RKO (cell line): ENCODE data around the gene TRIM67.

Experiments used
- DNase-seq: peaks from one replicate; pipeline ENCODE4 v3.0.0-alpha.2; 2016; ENCODE audit warnings: low spot score

The TRIM67 gene

DNA sequence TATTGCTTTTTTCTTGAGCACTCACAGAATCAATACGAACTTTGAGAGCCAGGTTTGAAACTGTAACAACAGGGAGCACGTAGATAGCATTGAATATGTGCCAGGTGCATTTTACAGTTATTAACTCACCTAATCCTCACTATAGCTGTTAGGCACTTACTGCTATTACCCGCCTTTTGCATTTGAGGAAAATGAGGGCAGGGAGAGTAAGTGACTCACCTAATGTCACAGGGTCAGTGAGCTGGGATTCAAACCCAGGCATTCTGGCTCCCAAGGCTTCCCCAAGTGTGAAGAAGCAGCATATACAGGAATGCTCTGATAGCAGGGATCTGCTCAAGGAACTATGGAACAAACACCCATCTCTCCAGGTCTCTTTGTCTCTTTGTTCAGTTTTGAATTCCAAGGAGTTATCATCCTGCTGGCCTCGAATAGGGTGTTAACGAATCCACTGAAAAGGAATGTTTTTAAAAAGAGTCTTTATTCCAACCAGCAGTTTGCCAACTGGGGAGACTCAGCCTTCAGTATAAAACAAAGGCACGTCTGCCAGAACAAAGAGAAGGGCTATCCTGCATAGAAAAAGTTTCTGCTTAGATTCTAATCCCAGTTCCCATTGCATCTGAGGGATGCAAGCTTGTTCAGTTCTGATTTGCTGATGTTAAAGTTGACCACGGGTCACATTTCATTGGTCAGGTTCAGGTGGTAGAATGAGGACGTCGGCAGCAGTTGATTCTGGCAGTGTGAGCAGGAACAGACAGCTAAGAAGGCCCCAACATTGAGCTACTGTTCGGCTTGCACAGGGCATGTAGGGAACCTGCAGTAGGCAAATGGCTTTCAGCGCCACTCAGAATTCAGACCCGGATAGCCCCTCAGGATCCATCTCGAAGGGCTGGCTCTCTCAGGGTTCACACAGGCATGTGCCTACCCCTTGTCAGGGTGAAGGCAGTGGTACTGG is 22.1 kb downstream of the TRIM67 start:
- DNase-seq: no peak

DNA sequence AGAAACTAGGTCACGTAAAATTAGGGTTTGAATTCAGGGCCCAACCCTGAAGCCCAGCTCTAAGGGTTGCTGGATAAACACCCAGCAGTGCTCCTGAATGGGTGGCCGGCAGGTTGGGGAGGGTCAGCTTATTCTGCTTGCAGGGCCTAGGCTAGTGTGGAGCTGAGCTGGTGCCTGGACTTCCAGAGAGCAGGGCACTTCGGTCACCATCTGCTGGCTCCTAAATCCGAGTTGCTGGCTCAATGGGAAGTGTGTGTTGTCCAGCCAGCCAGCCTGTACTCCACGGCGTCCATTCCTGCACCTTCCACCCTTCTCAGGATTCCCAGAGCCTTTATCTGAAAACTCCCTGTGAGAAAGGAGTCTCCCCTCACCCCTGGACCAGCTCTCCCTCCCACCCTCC is 23.0 kb downstream of the TRIM67 start:
- no peak for DNase-seq

DNA sequence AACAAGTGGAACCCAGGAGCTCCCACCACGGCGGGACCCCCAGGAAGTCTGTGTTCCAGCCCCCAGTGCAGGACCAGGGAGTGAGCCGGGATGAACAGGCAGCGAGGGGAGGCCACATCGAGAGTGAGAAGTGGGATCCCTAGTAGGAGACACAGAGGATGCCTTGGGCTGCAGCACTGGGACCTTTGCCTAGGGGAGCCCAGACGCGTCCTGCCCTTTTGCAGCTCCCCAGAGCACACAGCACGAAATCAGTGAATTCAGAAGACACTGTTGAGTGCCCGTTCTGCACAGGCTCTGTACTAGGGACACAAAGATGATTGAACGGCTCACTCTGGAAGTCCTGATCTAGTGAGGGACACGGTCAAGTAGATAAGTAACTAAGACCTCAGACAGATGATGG is 23.5 kb downstream of the TRIM67 start:
- no peak for DNase-seq

DNA sequence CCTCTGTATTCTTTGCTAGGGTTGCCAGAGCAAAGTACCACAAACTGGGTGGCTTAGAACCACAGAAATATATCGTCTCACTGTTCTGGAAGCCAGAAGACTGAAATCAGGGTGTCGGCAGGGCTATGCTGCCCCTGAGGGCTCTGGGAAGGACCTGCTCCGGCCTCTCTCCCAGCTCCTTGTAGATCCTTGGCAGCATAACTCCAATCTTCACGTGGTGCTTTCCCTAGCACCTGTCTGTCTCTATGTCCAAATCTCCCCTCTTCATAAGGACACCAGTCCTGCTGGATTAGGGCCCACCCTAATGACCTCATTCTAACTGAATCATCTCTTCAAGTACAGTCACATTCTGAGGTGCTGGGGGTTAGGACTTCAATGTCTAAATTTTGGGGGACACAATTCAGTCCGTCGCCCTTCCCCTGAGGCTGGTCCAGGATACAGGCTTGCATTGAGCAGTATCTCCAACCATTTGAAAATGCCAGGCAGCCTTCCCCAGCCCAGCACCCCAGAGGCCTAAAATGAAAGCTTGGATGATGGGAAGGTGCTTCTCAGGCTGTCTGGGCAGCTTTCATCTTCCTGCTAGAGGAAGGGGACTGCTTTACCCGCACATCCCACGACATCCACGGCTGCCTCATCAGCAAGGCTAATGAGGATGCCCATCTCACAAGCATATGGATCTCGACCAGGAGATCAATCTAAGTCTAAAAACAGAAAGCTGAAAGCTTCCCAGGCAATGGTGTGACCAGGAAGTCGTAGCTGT is 24.7 kb downstream of the TRIM67 start:
- DNase-seq: no peak

DNA sequence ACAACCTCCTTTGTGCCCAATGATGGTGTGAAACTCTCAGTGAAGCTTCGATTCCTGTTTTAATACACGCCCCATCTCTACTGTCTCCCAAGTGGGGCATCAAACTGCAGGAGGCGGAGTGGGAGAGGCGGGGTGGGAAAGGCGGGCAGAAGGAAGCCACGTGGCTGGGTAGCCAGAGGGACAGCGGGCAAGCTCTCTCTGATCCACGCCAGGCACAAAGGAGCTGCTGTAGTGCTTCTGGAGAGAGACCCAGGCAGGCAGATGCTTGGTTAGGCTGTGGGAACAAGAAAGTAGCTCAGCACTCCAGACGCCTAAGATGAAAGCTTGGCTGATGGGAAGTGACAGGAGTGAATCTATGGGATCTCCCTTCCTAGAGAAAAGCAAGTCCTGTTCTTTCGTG is 25.7 kb downstream of the TRIM67 start:
- DNase-seq: no peak

DNA sequence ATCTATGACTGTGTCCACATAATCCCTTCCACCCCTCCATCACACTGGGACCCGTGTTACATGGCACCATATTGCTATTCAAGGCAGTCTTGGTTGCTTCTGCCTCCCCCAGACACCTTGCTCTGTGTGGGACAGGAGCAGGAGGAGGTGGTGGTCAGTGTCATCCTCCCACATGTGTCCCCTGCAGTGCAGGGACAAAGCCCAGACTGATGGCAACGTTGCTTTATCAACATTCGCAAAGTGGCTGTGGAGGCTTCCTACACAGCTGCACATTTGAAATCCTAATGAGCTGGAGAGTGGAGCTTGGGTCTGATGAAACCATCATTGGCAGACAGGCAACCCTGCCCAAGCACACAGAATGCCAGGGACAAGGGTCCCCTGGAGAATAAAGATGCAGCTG is 26.2 kb downstream of the TRIM67 start:
- DNase-seq: no peak

DNA sequence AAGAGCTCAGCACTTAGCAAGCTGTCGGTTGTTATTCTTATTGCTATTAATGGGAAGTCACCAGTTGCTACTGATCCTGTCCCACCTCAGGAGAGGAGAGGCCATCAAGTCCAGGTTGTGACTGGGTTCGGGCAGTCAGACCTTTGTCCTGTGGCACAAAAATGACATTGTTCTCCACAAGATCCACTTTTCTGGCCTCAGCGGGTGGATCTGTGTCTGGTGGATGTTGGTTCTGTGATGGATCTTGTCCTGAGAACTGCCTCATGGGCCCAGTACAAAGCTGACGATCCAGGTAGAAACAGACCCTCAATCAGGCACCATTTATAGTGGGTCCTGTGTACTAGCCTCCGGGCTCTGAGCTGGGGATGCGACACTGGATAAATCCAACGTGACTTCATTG is 26.9 kb downstream of the TRIM67 start:
- no peak for DNase-seq

DNA sequence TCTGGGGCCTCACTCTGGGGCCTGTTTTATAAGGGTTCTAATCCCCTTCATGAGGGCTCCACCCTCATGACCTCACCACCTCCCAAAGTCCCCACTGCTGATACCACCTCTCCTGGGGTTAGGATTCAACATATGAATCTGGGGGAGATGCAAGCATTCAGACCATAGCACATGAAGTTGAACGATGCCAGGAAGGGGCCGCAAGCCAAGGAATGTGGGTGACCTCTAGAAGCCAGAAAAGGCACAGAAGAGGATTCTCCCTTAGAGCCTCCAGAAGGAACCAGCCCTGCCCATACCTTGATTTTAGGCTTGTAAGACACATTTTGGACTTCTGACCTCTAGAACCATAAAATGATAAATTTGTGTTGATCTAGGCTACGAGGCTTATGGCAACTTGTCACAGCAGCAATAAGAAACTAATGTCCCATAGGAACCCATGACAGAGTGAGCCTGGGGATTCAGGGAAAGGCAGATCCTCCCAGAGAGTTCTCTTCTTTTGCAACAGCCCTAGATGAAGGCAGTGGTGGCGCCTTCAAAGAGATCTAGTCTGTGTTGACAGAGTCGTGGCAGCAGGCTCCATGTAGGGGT is 27.9 kb downstream of the TRIM67 start:
- DNase-seq: no peak

DNA sequence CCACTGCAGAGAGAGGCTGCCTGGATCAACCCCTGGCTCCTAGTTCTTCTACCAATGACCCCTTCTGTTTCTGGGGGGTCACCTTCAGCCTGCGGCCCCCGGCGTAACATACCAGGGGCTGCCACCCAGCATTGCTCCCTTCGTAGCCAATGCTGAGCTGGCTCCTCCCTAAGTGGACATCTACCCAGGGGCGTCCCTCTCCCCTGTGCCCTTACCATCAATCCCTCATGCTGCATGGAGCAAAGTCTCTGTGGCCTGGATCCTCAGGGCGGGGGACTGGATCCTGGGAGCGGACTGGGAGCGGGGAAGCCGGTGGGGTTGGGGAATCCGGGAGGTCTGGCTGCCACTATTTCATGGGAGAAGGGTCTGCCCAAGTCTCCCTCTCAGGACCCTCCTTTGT is 28.6 kb downstream of the TRIM67 start:
- DNase-seq: no peak

DNA sequence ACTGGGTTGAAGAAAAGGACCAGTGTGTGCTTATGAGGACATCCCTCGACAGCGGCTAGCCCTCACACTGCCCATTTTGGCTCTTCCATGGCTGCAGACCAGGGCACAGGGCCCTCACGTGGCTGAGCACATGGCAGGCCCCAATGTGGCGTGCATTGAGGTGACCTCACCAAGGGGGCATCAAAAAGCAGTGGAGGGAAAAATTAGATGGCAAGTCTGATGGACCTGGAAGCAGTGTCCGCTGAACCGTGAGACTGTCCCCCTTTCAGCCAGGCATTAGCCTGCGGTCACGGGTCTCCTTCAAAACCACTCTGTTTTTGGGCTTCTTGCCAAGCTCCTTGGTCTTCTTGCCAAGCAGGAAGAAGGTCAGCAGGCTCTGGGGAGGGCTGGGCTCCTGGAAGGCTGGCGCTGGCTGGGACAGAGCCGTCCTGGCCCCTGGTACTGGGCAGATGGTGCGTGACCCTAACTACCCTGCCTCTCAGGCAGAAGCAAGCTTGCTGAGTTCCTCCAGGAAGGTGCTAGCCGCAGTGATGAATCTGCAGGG is 30.8 kb downstream of the TRIM67 start:
- DNase-seq: no peak

DNA sequence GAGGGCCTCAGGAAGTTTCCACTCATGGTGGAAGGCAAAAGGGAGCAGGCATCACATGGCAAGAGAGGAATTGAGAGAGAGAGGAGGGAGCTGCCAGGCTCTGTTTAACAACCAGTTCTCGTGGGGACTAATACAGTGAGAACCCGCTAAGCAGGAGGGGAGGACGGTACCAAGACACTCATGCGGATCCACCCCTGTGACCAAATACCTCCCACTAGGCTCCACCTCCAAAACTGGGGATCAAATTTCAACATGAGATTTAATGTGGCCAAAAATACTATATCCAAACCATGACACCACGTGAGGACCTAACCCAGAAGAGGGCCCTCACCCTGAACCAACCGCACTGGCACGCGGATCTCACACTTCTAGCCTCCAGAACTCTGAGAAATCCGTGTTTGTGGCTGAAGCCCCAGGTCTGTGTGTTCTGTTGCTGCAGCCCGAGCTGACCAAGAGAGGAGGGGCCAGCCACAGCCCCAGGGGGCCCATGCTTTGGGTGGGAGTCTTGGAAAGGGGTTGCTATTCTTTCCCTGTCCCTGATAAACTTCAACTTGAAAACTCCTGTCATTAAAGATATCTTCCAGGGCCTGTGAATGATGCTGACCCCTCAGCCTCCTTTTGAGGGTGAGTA is 32.0 kb downstream of the TRIM67 start:
- no peak for DNase-seq

DNA sequence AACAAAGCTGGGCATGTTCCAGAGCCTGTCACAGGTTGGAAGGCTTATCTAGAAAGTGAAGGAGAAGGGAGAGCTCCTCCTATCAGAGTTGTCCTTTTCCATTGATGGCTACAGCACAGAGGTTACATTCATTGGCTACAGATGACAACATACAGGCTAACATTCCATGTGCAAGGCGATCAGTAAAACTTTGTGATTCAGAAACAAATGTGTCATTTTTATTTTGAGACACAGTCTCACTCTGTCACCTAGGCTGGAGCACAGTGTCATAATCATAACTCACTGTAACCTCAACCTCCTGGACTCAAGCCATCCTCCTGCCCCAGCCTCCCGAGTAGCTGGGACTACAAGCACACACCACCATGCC is 32.6 kb downstream of the TRIM67 start:
- peak; percentile 45 for DNase-seq

DNA sequence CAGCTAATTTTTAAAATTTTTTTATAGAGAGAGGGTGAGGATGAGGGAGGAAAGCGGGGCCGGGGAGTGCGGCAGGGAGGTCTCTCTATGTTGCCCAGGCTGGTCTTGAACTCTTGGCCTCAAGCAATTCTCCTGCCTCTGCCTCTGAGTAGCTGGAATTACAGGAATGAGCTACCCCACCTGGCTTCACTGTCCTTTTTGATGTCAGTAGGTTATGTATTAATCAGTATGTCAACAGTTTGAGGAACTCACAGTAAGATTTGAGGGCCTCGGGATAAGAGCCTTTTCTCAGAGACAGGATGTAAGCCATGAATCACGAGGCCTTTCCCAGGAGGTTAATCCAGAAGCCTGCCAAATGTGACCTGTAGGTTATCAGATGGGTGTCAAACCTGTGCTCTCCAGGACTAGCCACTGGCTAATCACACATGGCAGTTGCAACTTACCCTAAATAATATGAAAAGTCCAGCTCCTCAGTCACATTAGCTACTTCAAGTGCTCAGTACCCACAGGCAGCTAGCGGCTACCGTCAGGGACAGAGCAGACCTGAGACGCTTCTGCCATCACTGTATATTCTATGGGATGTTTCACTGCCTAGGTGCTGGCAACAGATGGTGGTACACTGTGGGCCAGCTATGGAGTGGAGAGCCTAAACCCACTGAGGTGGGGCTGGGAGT is 33.1 kb downstream of the TRIM67 start:
- DNase-seq: no peak

DNA sequence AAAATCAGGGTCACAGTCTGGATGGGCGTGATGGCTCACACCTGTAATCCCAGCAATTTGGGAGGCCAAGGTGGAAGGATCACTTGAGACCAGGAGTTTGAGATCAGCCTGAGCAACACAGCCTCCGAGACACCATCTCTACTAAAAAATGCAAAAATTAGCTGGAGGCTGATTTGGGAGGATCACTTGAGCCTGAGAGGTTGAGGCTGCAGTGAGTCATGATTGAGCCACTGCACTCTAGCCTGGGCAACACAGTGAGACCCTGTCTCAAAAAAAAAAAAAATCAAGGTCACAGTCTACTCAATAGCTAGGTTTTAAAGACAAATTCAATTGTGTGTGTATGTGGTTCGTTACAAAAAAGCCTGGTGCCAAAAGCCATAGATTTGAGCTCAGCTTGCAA is 34.4 kb downstream of the TRIM67 start:
- no peak for DNase-seq

DNA sequence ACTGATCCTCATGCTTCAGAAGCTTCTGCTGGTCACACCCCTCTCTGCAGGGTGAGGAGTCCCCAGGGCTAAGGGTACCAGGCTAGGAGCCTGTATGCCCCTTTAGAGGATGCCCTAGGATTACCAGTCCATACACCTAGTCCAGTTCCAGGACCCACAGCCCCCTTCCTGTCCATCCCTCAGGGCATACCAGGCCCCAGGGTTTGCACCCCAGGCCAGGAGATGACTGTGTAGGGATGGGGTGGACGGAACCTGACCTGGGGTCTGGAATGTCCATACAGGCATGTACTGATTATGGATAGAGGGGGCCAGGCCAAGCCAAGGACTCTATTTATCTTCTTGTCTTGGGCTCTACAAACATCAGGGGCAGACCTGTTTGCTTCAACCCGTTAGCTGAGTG is 34.9 kb downstream of the TRIM67 start:
- no peak for DNase-seq

DNA sequence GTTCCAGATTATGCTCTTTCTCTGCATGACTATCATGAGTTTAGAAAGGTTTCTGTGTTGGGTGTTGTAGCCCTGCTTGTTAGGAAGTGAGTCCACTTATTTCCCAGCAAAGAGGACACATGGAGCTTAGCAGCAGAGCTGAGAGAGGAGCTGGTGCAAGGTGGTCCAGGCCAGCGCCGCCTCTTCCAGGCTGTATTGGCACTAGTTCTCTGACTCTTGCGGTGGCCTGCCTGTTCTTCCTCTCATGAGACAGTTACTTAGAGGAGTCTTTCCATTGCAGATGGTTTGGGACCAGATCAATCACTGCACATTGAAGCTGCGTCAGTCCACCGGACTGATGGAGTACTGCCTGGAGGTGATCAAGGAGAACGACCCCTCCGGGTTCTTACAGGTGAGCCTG is 38.0 kb downstream of the TRIM67 start:
- DNase-seq: no peak

DNA sequence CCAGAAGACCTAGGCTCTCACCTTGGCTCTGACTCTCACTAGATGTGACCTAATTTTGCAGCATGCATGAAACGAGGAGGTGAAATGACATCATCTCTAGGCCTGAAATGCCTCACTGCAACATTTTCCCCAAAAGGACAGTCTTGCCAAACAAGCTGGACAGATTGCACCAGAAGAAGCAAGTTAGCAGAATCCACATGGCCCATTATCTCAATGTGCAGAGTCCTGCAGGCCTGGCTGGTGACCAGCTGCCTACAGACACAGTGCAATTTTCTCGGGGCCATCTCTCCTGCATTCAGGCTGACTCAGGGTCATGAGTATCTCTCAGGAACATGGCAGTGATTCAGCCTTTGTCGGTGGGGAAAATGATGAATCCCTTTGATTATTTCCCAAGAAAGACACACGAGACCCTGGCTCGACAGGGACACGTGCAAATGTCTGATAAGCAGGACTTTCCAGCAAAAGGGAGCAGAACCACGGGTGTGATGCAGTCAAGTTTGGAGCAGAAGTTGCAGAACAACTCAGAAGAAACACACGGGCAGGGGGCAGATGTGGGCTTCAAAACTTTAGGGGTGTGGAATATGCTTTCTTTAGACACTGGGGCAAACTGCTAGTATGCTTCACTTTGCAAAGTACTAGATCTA is 38.7 kb downstream of the TRIM67 start:
- DNase-seq: peak; percentile 32

DNA sequence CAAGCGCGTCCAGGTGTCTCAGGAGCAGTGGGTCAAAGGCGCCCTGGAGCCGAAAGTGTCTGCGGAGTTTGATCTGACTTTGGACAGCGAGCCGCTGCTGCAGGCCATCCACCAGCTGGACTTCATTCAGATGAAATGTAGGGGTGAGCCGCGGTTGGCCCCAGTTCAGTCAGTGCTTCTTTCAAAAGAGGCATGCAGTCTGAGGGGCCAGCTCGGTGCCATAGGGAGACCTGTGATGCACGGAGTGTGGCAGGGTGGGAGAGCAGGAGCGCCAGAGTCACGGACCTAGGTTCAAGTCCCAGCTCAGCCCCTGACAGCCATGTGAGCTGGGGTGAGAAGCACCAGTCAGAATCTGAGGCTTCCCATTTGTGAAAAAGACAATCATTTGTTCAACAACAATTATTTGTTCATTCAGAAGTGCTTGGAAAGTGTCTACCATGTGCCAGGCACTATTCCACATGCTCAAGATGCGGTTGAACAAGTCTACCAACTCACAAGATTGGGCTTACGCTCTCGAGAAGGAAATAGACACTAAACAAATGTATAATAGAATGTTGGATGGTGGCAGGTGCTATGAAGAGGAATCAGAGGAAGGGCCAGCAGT is 39.6 kb downstream of the TRIM67 start:
- DNase-seq: no peak

DNA sequence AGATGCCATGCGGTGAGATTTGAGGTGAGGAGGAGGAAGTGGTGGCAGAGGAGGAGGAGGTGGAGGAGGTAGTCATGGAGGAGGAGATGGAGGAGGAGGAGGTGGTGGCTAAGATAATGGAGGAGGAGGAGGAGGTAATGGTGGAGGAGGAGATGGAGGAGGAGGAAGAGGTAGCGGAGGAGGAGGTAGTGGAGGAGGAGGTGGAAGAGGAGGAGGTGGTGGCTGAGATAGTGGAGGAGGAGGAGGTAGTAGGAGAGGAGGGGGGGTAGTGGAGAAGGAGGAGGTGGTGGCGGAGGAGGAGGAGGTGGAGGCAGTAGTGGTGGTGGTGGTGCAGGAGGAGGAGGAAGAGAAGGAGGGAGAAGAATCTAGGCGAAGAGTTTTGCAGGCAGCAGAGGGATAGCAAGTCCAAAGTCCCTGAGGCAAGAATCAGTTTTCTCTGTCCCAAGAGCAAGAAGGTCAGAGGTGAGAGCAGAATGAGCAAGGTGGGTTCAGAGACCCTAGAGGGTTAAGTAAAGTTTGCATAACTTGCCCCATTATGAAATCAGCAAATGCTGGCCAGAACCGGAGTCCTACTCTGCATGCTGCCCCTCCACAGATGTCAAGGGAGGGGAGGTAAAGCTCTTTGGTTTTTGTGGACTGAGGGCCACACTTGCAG is 40.2 kb downstream of the TRIM67 start:
- DNase-seq: no peak
